Stimulated activated CD4-positive, alpha-beta T cell treated with anti-CD3 and anti-CD28 coated beads, Interleukin-12 subunit alpha, Interleukin-12 subunit beta, amount 100 ng/mL, for 48 hours (primary cell): ENCODE data around the gene CACNB4.
A peak's percentile ranks its signal among the peaks of the same experiment; 100 is the strongest.
"Not testable (repeated sequence)": the region's sequence is repeated elsewhere in the genome, so short reads cannot be mapped to it uniquely, and the experiment has no call there.

Source experiments
- DNase-seq, 3 donors: peaks; one replicate each; pipeline ENCODE4 v3.0.0-alpha.2; 2020; ENCODE audit warnings: low read depth in 2 of 3, low spot score in 1 of 3

Gene CACNB4

GRCh38 chr2:152024477-152024876 is 74.4 kb downstream of the CACNB4 start:
- no peak for DNase-seq

GRCh38 chr2:152022090-152022489 is 76.8 kb downstream of the CACNB4 start:
- DNase-seq: no peak

GRCh38 chr2:152021001-152021400 is 77.8 kb downstream of the CACNB4 start:
- not testable (repeated sequence) for DNase-seq

GRCh38 chr2:152019732-152020131 is 79.1 kb downstream of the CACNB4 start:
- no peak for DNase-seq

GRCh38 chr2:152016181-152017120 is 82.4 kb downstream of the CACNB4 start:
- no peak for DNase-seq

GRCh38 chr2:152015552-152015951 is 83.3 kb downstream of the CACNB4 start:
- DNase-seq: no peak

- no peak for DNase-seq
Measured at GRCh38 chr2:152012697-152013096, 86.1 kb downstream of the CACNB4 start.

- DNase-seq: no peak
Measured at GRCh38 chr2:152011724-152012123, 87.1 kb downstream of the CACNB4 start.

GRCh38 chr2:152005607-152006006 is 93.2 kb downstream of the CACNB4 start:
- DNase-seq: no peak

- not testable (repeated sequence) for DNase-seq
Measured at GRCh38 chr2:152003283-152003682, 95.6 kb downstream of the CACNB4 start.

GRCh38 chr2:151999053-151999452 is 99.8 kb downstream of the CACNB4 start:
- DNase-seq: peak; percentile 6 to 42 (median 38)

- no peak for DNase-seq
Measured at GRCh38 chr2:151996243-151997003, 102.4 kb downstream of the CACNB4 start.

- DNase-seq: no peak
Measured at GRCh38 chr2:151995161-151995557, 103.7 kb downstream of the CACNB4 start.

GRCh38 chr2:151994178-151994577 is 104.7 kb downstream of the CACNB4 start:
- not testable (repeated sequence) for DNase-seq

- no peak for DNase-seq
Measured at GRCh38 chr2:151991010-151991409, 107.8 kb downstream of the CACNB4 start.

- no peak for DNase-seq
Measured at GRCh38 chr2:151989378-151989777, 109.5 kb downstream of the CACNB4 start.

- DNase-seq: no peak
Measured at GRCh38 chr2:151987484-151987883, 111.4 kb downstream of the CACNB4 start.

- no peak for DNase-seq
Measured at GRCh38 chr2:151984424-151985083, 114.3 kb downstream of the CACNB4 start.

- no peak for DNase-seq
Measured at GRCh38 chr2:151983221-151983620, 115.6 kb downstream of the CACNB4 start.

- DNase-seq: no peak
Measured at GRCh38 chr2:151981886-151982285, 117.0 kb downstream of the CACNB4 start.

- DNase-seq: no peak
Measured at GRCh38 chr2:151979694-151980093, 119.2 kb downstream of the CACNB4 start.

GRCh38 chr2:151978709-151979108 is 120.1 kb downstream of the CACNB4 start:
- DNase-seq: no peak
